DMS114 treated with DMSO at 0.1 percent for 48 hours (cell line): ENCODE data around the gene C1orf21.

Experiments
- DNase-seq: peaks from one replicate; lab custom pipeline; 2025; ENCODE audit not compliant: unreplicated experiment; lab: John Stamatoyannopoulos, UW

Gene C1orf21

DNA sequence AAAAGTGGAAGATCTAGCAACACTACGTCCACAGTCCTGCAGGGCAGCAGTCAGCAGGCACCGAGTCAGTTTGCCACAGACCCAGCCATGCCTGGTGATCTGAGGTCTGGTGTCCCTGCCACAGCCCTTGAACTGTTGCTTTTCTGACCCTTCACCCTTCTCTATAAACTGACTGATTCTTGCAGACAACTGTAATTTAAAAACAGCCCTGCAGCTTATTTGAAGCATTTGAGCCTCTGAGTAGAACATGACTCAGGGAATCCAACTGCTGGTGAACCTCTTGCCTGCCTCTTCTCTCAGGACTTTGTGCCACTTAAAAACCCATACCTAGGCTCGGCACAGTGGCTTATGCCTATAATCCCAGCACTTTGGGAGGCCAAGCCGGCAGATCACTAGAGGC lies 260.6 kb downstream of the C1orf21 start:
- no peak for DNase-seq

GRCh38 chr1:184648160-184648855 lies 261.5 kb downstream of the C1orf21 start:
- no peak for DNase-seq

DNA sequence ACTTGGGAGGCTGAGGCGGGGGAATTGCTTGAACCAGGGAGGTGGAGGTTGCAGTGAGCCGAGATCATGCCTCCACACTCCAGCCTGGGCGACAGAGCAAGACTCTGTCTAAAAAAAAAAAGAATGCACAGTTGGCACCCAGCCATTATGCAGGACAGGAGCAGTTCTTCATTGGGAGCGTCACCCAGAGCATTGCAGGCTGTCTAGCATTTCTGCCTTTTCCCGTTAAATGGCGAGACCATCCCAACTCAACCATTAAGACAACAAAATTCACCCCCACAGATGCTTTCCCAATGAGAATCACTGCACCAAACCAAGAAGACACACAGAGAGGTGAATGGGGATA lies 262.0 kb downstream of the C1orf21 start:
- no peak for DNase-seq

- DNase-seq, result no peak
These were observed 262.6 kb downstream of the C1orf21 start for GRCh38 chr1:184649451-184649888.

DNA sequence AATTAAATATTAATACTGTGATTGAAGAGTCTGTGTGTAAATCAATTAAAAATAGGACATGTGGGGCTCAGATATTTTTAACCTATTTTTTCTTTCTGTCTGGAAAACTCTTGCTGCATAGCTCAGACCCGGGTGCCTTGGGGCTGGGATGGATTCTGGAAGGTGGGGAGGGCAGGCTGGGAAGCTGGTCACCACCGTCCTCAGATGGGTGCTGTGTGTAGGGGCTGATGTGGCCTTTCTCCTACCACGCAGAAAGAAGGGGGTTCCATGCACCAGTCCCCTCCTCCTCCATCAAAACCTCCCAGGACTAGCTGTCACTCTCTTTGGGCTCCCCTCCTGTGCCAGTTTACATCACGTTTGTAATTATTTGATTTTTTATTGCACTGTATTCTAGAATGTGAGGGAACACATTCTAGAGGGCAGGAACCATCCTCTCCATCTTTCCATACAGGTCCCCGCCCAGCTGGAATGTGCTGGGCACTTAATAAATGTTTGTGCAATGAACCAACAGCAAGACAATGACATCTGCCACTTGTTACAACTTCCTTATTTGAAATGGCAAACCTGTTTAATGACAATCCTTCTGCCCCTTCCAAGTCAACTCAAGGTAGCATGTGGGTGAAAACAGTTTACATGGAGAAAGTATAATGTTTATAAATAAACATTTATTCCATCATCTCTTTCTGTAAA lies 263.5 kb downstream of the C1orf21 start:
- no peak for DNase-seq

GRCh38 chr1:184655185-184655584 lies 268.4 kb downstream of the C1orf21 start:
- DNase-seq, result no peak

DNA sequence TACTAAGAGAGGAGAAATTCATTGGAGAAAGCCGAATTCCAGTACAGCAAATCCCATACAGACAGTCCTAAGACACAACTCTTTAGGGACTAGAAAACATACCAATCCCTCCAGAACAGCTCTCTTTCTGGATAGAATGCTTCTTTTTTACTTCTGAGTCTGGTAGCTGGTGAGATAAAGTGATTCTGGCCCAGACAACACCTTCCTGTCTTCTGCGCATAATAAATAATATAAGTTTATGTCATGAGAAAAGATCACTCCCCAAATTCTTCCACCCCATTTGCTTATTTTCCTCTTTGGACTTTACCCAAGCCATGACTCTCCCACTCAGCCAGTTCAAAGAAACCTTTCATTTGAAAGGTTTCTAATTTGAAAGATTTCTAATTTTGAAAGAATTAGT lies 269.4 kb downstream of the C1orf21 start:
- no peak for DNase-seq

DNA sequence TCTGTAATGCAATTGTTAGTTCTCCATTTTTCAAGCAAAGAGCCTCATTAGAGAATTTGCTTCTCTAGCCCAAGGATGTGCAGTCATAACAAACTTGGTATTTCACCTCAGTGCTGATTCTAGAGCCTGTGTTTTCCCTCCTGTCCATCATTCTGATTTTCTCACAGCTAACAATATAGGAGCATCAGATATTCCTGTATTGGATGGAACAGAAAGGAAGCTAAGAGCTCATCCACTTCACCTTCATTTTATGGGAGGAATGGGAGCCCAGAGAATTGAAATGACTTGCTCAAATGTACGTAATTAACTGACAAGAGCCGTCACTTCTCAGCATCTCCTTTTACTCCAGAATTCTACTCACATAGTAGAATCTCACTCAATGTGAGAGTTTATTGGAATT lies 271.2 kb downstream of the C1orf21 start:
- no peak for DNase-seq

DNA sequence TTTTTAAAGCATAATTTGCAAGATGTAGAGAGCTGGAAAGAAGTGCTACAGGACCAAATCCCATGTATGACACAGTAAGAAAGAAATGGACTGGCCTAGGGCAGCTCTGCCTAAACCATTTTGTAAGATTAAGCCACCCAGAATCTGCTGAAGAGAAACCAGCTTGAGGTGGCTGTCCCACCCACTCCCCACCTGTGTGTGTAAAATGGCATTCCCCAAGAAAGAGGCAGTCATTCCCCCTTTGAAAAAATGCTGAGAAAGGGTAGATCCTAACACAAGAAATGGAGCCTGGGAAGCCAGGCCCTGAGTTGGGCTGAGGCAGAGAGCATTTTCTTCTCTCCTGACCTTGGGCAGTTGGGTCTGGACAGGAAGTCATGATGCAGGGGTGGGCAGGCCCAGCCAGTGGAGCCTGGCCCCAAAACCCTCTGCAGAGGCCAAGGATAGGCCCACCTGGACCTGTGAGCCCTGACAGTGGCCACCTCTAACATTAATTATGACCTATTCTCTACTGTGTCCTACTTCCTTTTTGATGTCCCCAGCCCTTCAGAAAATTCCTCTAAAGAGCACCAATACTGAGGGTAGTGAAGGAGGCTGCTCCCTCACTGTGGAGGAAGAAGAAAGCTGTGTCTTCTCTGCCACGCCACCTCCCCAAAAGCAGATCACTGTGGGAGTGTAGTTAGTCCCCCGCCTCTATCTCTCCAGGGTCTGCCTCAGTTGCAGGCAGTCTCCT lies 273.8 kb downstream of the C1orf21 start:
- no peak for DNase-seq

DNA sequence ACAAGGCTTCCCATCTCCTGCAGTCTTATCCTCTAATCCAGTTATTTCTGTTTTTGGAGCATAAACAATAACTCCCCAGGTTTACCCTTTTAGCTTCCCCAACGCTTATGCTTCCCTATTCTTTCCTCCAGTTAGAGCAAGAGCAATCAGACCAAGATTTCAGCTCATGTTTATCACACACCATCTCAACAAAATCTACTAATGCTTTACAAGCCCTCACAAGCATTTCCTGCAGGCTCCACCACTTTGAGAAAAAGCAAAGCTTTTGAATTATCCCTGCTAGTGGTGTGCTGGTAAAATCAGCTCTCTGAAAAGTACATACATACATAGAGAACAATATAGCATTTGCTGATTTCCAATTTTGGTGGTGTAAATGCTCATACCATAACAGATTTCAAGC lies 275.0 kb downstream of the C1orf21 start:
- DNase-seq, result no peak

- no peak for DNase-seq
These were observed 277.3 kb downstream of the C1orf21 start for GRCh38 chr1:184664042-184664660.

DNA sequence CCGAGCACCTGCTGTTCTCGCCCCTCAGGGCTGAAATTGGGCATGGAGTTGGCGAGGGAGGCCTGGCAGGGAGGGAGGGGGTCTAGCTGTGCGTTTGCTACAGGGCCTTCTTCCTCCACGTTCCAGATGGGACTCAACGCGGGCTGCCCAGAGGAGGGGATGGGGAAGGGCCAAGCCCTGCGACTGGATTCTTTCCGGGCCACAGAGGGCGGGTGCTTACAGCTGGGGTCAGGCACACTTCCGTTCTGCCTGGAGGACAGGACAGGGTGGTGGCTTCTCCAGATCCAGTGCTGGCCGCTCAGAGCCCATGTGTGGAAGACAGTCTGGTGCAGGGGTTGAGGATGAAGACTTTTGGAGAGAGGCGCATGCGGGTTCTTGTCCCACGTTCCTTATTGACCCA lies 277.8 kb downstream of the C1orf21 start:
- DNase-seq, result no peak

DNA sequence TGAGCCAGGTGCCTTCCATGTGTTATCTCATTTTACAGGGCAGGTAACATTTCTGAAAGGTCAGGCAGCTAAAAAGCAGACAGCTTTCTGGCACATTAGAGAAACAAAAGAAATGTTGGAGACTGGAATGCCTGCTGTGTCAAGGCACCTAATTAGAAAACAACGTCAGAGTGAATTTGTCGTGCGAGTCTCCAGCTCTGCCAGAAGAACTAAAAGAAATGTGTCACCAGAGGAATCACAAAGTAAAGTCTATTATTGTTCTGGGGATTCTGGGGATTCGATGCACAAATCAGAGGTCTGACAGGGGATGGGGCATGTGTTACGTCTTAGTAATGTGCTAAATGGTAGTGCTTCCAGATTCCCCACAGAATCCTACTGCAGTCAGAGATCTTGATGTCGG lies 278.5 kb downstream of the C1orf21 start:
- DNase-seq, result no peak

GRCh38 chr1:184669391-184669790 lies 282.6 kb downstream of the C1orf21 start:
- no peak for DNase-seq

DNA sequence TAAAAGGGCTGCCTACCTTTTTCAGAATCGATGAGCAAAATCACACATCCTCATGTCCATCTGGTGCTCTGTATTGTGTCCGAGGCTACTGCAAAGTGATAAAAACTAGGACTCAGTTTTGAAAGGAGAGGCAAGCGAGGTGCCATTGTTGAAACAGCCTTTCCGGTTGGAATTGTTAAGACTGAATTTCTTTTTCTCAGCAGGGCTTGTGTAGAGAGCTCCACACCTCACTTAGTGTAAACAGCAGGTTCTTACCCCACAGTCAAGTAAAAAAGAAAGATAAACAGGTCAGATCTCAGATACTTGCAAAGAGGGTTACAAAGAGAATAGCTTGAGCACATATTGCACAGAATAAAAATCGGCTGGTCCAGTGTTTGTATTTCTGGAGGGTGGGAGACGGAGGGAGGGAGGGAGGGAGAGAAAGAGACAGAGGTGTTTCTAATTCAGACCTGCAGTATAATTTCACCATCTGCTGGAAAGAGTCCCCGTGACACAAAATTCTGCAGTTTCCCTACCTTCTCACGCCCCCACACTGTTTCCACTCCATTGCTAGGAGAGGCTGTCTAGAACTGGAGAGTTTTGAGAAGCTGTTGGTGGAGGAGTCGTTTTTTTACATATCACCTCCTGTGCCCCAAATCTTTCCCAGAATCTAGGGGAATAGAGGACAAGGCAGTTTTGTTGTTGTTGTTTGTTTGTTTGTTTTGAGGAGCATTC lies 285.3 kb downstream of the C1orf21 start:
- DNase-seq, result no peak

- no peak for DNase-seq
These were observed 286.5 kb downstream of the C1orf21 start for GRCh38 chr1:184673305-184673704.

DNA sequence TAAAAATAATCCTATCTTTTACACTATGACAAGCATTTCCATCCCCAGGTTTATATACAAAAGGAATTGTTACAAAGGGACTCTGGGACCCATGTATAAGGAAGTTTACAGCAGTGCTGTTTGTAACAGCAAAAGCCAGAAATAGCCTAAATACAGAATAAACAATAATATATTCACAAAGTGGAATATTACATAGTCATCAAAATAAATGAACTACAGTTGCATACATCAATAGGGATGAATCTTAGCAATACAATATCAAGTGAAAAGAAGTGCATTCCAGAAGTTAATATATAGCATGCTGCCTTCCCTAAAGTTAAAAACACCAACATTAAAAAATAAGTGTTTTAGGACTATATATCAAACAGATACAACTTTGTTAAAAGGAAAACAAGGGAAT lies 290.5 kb downstream of the C1orf21 start:
- DNase-seq, result no peak
